CD4-positive, alpha-beta T cell treated with Interferon gamma for 1 hour (primary cell): Measurements from ENCODE around the gene KCNJ3.
"Not testable (repeated sequence)": the region's sequence is repeated elsewhere in the genome, so short reads cannot be mapped to it uniquely, and the experiment has no call there.

ENCODE experiments used
- DNase-seq: peaks from one replicate; pipeline ENCODE4 v3.0.0-alpha.2; 2020

KCNJ3 gene

GRCh38 chr2:154849482-154849881, 151.0 kb downstream of the KCNJ3 start:
- no peak for DNase-seq

- no peak for DNase-seq
Observed at GRCh38 chr2:154850532-154850931, 152.0 kb downstream of the KCNJ3 start.

- no peak for DNase-seq
Observed at GRCh38 chr2:154855138-154855537, 156.6 kb downstream of the KCNJ3 start.

DNA sequence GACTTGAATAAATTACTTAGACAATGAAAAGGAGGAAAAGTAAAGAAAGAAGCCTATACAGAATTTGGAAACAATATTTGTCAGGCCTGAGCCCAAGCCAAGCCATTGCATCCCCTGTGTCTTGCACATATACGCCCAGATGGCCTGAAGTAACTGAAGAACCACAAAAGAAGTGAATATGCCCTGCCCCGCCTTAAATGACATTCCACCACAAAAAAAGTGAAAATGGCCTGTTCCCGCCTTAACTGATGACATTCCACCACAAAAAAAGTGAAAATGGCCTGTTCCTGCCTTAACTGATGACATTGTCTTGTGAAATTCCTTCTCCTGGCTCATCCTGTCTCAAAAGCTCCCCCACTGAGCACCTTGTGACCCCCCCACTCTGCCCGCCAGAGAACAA, 168.7 kb downstream of the KCNJ3 start:
- DNase-seq: not testable (repeated sequence)

DNA sequence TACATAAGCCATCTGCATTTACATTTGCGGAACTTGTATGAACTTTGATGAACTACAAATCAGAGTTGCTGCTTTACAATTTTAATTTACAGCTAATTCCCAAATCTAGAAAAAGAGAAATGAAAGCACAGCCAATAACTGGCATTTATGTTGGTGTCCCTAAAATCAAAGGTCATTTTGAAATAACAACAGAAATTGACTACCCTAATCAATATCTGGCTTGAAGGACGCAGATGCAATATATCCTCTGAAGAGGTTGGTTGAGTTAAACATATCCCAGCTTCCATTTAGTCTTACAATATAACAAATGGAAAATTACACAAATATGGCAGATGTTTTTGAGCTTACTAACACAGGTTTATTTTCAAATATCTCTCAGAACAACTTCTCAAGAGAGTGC, 177.5 kb downstream of the KCNJ3 start:
- DNase-seq: no peak

GRCh38 chr2:154882725-154883124, 184.2 kb downstream of the KCNJ3 start:
- no peak for DNase-seq

GRCh38 chr2:154886316-154886715, 187.8 kb downstream of the KCNJ3 start:
- no peak for DNase-seq

DNA sequence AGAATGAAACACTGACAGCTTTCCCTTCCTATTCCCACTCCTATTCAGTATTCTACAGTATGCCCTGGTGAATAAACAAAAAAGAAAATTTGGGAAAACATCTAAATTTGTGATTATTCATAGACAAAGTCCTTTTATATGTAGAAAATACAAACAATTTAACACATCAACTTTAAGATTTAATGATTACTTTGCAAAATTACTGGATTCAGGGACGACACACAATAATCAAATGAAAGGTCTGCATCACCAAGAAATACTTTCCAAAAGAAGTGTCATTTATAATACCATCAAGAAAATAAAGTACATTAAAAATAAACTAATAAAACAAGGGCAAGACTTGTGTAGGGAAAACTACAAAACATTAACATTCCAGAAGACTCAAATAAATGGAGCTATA, 199.8 kb downstream of the KCNJ3 start:
- no peak for DNase-seq

DNA sequence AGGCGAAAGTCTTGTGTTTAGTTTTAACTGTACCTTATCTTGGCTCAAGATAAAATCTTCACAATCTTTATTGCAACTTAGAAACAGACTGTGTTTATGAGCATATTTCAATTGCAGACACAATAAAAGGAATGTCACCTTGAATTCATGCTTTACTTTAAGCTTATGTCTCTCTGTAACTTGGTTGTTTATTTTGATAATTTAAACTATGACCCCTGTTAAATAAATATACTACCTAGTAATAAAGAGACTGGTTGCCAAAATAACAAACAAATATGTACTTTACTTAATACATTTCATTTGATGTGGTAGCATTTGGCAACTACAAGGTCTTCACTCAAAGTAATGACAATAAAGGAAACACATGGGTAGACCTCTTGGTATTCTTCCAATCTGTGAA, 202.6 kb downstream of the KCNJ3 start:
- DNase-seq: no peak
